Dendritic cell treated with granulocyte-macrophage colony-stimulating factor and Interleukin-4, amounts not matched to agents 40 ng/mL and 50 ng/mL, for 4 days (primary cell): ENCODE results near the gene SMARCC1.

Experiments used
- H3K27ac Mint-ChIP-seq: one replicate; pipeline ENCODE4 v1.8.0; 2022; ENCODE audit warnings: mild to moderate bottlenecking, mixed read lengths
- H3K27me3 Mint-ChIP-seq: one replicate; pipeline ENCODE4 v1.8.0; 2022; ENCODE audit warnings: mild to moderate bottlenecking, mixed read lengths
- H3K36me3 Mint-ChIP-seq: one replicate; pipeline ENCODE4 v1.8.0; 2022; ENCODE audit warnings: low read depth, mixed read lengths
- H3K4me1 Mint-ChIP-seq: one replicate; pipeline ENCODE4 v1.8.0; 2022; ENCODE audit warnings: low read depth, mixed read lengths
- H3K4me3 Mint-ChIP-seq: one replicate; pipeline ENCODE4 v1.8.0; 2022; ENCODE audit warnings: mild to moderate bottlenecking, moderate library complexity, mixed read lengths
- H3K9me3 Mint-ChIP-seq: one replicate; pipeline ENCODE4 v1.8.0; 2022; ENCODE audit warnings: mixed read lengths
- intact Hi-C: fragments of 100-400 bp; cut with micrococcal nuclease; formaldehyde crosslinking; loops from one replicate; pipeline ENCODE4 v1.15.0; 2022

SMARCC1 gene

GRCh38 chr3:47536967-47537366 lies 244.7 kb downstream of the SMARCC1 start:
- no peaks in the 10 kb centered on the region for H3K36me3 Mint-ChIP-seq
- no peaks in the 10 kb centered on the region for H3K9me3 Mint-ChIP-seq
- intact Hi-C loops: no loop called here
- no peak overlapping the region for H3K27ac Mint-ChIP-seq
- no peak overlapping the region for H3K4me3 Mint-ChIP-seq
- H3K27me3 Mint-ChIP-seq: peaks cover 4% of the 10 kb centered on the region
- H3K4me1 Mint-ChIP-seq: peaks cover 5% of the 10 kb centered on the region

GRCh38 chr3:47536221-47536891 lies 245.3 kb downstream of the SMARCC1 start:
- Mint-ChIP-seq H3K9me3 (no peaks in the 10 kb centered on the region), H3K4me1 (peaks cover 5% of the 10 kb centered on the region), H3K4me3 (no peak overlapping the region), H3K36me3 (no peaks in the 10 kb centered on the region), H3K27ac (no peak overlapping the region), H3K27me3 (peaks cover 2% of the 10 kb centered on the region)
- intact Hi-C loops: no loop called here
